GM18909 (cell line): ENCODE data around the gene ATRN.

Experiments used
- ATAC-seq: cut with Tn5 transposase; IDR thresholded peaks from one replicate; pipeline ENCODE4 v1.9.1; 2021; ENCODE audit warnings: mild to moderate bottlenecking; ENCODE audit not compliant: unreplicated experiment, poor library complexity

The ATRN gene

DNA sequence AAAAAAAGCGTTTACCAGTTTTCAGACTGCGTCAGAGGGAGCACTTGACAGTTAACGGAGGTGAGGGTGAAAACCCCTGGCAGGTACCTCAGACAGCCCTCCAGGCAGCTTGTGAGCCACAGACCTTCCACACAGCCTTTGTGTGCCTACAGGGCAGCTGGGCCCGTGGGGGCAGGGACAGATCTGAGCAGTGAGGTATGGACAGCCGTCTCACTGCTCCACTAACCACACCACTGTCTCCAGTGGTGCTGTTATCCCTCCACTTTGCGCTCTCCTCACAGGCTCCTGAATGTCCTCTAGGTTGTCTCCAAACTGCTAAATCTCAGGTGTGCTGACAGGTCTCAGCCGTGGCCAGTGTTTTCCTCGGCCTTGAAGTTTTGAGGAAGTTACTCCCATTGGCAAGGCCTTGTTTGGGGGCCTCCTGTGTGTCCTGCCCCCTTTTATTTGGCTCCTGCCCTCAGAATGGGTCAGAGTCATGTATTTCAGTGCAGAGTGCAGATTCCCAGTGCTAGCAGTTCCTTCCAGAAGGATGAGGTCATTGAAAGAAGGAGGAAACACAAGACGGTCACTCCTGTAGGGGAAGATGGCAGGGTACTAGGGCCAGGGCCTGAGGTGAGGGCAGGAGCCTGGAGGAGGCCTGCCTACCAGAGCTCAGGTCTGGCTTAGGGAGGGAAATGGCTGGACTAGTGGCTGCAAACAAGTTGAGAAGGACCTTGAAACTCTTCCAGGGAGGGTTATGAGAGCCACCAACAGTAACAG lies 180.6 kb downstream of the ATRN start:
- ATAC-seq = no peak

DNA sequence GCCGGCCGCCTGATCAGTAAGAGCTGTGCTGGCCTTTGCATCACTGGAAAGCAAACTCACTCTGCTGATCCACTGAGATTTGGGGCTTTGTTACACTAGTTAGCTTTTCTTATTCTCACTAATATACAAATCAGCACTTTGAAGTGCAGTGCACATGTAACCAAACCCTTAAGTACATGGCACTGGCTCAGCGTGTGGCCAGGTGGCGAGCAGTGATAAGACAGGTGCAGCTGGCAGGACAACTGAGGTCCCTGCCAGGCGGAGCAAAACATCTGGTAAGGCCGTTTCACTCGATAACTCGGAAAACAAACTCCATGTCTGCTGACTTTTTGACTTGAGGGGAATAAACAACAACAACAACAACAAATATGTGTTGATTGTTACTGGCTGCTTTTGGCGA lies 181.4 kb downstream of the ATRN start:
- no peak for ATAC-seq

DNA sequence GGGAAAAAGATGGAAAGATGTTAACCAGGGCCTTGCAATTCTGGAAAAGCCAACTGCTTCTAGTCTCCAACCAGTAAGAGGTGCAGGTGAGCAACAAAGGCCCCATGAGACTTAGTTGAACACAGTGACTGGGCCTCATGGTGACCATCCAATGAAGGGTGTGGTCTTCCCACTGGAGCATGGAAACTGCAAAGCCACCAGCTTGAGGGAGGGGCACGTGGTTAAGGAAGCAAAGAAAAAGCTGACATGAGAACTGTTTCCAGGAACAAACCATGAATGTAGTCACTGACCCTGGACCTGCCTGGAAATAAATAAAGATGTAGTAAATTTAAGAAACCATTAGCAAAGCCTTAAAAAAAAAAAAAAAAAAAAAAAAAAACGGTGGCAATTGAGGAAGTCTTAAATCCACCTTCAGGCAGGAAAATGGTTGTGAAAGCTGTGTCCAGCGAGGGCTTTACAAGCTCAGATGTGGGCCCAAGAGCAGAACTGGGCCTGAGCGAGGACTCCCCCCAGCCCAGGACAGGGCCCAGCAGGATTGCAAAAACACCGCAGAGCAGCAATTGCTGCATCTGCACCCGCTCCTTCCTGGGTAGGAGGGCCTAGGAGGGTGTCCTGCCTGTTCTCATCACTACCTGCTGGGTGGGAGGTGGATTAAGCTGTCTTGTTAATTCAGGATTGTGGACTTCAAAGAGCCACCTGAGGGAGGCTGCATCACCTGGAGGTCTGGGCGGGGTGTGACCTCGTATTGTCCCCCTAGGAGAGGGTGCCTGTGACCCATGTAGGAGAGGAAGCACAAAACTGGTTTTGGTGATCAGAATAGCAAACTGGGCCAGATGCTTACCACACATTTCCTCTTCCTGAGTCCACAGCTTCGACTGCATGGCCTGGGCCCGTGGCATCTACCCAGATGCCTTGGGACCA lies 182.1 kb downstream of the ATRN start:
- ATAC-seq = no peak

DNA sequence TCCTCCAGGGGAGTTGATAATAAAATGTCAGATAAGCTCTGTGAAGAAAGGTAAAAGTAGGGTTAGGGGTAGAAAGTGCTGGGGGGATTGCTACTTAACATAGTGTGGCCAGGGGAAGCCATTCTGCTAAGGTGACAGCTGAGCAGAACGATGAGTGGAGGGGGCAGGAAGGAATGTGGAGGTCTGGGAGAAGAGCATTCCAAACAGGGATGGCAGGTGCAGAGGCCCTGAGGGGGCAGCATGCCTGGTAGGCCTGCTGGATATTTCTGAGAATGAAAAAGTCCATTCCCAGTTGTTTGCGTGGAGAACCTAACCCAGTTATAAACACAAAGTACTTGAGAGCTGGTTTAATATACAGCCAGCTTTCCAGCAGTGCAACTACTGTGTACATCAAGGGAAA lies 183.1 kb downstream of the ATRN start:
- no peak for ATAC-seq

- no peak for ATAC-seq
Measured at GRCh38 chr20:3654326-3655130, 183.7 kb downstream of the ATRN start.

GRCh38 chr20:3655131-3655405 lies 184.2 kb downstream of the ATRN start:
- no peak for ATAC-seq

GRCh38 chr20:3658019-3658715 lies 187.3 kb downstream of the ATRN start:
- no peak for ATAC-seq

DNA sequence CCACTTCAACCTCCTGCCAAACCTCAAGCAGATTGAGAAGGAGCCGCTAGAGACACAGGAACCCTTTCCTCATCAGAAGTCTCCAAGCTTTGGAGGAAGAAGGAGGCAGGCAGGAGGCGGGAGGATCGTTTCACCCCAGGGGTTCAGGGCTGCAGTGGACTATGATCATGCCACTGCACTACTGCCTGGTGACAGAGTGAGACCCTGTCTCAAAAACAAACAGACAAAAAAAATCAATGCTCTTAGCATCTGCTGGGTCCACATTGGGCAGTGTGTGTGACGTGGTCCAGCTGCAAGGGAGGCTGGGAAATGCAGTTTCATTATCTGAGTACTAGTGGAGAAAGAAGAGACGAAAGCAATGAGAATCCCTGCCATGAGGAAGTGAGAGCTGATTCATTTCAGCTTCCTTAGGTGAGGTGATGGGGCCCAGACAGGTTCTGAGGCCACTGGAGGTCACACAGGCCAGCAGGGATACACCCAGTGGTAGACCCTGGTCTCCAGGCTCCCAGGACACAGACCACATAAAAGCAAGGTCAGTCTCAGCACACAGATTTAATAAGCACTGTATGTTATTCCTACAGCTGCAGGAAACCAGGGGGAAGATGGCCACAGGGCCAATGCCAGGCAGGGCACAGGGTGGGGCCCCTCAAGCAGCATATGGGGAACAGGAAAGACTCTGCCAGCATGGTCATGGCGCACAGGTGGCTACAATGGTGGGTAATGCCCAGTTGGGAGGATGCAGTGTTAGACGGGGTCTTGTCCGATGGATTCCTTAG lies 188.1 kb downstream of the ATRN start:
- ATAC-seq = peak; percentile 90

DNA sequence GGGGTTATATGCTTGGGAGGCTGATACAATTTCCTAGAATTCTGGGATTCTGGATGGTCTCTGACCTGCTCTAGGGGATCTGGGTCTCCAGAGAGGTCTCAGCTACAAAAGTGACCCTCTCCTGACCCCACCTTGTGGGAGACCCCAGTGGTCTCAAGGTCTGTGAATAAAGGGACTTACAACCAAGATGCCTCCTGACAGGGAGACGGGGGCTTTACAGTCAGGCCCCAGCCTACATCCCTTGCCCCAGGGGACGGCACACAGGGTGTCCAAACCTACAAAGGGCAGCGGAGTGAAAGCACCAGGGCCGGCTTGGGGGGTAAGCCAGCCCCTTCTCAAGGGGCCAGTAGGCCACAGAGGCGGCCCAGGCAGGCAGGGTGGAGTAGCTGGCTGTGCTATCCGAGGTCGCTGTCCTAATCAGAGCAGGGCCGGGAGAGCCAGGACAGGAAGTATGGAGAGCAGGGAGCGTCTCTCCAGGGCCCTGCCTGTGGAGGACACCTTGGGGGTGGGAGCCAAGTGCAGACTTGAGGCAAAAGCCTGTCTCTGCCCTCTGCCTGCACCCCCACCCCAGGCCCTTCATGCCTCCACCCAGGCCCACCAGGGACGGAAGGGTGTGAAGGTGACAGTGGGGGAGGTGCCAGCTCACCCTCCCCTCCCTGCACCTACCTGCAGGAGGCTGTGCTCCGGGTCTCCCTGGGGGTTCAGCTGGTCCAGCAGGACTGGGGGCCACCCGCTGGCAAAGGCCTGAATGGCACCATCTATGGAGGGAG lies 188.9 kb downstream of the ATRN start:
- ATAC-seq = no peak

DNA sequence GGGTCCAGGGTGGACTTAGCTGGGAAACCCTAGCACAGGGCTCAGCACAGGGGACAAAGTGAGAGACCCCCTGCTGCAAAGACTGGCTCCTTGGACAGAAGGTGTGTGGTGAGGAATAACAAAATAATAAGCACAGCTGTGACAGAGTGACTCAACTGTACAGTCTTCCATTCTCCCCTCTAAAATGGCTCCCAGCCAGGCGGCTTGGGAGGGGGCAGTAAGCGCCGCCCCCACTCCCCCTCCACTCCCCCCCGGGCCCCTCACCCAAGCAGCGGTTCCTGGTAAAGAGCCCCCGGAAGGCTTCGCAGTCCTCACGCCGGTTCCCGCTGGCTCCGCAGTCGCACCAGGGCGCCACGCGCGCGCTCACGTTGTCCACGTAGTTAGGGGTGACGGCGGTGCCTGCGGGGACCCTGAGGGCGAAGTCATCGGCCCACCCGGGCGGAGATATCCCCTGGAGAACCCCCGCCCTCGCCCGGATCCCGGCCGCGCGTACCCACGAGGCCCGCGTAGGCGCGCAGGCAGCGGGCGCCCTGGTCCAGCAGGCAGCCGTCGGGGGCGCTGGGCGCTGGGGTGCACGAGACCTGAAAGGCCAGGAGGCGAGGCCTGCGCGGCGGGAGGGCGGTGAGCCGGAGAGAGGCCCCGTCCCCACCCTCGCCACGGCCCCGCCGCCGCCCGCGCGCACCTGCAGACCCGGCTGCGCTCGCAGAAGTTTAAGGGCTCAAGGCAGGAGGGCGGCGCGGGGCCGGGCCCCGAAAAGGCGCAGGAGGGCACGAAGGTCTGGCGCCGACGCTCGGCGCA lies 189.6 kb downstream of the ATRN start:
- no peak for ATAC-seq

DNA sequence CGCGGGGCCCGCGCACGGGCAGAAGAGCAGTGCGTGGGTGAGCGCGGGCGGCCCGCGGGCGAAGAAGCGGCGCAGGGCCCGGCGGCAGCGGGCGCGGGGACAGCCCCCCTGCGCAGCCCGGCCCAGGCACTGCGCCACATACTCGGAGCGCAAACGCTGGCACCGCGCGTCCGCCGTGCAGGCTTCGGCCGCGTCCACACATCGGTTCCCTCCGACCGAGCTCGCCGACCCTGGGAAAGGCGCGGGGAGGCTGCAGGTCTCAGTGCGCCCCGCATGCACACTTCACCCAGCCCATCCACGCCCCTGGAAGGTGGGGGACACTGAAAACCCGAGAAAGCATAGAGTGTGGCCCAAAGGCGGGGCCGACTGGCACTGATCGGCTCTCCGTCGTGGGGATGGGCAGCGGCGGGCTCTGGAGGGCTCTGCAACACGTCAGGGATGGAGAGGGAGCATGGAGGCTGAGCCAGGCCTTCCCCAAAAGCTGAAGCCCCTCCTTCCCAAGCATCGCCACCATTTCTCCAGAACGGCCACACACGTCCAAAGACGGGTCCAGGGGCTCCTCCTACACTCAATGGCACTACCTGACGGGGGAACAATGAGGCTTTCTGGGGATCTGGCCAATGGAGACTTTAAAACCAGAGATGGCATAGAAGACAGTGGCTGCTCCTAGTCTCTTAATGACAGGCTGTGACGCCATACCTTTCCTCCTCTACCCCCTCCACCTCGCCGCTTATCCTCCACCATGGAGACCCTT lies 190.4 kb downstream of the ATRN start:
- ATAC-seq = no peak

GRCh38 chr20:3661814-3662665 lies 191.2 kb downstream of the ATRN start:
- no peak for ATAC-seq

GRCh38 chr20:3663031-3663701 lies 192.3 kb downstream of the ATRN start, which contains the start of gene GFRA4:
Gene GFRA4 (minus strand): TSS chr20:3663399. CDS start chr20:3663399, 0 bp downstream.
- ATAC-seq = no peak

DNA sequence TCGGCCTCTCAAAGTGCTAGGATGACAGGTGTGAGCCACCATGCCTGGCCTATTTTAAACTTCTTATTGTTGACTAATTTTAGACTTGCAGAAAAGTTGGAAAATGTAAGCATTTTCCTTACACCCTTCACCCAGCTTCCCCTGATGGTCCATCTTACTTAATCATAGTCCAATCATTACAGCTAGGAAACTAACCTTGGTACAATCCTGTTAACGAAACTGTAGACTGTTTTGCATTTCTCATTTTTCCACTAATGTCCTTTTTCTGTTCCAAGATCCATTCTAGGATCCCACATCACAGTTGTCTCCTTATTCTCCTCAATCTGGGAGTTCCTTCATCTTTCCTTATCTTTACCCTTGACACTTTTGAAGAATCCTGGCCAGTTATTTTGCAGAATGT lies 193.0 kb downstream of the ATRN start:
- no peak for ATAC-seq

DNA sequence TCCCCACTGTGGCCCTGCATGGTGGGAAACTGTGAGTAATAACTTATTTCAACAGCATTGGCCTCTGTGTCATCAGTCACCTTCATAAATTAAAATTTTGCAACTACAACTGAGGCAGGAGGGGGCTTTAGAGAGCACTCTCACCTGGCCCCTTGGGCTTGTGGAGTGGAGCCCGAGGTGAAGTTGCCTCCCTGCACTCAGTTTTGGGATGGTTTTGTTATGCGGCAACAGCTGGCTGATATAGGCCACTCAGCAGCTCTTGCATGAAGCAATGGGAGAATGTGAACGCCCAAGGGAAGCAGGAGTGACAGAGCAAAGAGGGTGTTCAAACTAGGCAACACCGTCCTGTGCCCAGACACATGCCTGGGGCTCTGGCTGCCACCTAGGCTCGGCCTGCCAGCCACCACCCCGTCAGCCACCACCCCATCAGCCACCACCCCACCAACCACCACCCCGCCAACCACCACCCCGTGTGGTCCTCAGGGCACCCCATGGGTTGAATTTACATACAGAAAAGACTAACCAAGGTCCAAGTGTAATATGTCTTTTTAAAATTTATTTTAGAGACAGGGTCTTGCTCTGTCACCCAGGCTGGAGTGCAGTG lies 196.7 kb downstream of the ATRN start:
- ATAC-seq = no peak
